Measurements from ENCODE around the gene ANXA8.
"Not testable (repeated sequence)": the region's sequence is repeated elsewhere in the genome, so short reads cannot be mapped to it uniquely, and the experiment has no call there.

Gene ANXA8, protein sequence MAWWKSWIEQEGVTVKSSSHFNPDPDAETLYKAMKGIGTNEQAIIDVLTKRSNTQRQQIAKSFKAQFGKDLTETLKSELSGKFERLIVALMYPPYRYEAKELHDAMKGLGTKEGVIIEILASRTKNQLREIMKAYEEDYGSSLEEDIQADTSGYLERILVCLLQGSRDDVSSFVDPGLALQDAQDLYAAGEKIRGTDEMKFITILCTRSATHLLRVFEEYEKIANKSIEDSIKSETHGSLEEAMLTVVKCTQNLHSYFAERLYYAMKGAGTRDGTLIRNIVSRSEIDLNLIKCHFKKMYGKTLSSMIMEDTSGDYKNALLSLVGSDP

DNA sequence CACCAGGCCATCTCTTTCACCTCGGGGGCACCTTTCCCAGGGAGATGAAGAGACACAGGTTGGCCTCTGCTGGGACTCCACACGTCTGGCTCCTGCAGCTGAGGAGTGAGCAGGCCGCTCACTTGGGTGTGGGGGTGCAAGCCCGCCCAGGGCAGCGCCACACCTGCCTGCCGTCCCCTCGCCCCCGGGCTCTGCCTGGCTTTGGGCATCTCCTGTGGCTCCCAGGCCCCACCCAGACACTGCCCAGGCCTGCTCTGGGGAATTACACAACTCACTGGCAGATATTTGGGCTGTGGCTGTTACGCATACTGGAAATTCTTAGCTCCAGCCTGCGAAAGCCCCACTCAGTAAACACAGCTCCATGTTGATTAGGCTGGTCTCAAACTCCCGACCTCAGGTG, at the start of gene ANXA8:
Gene ANXA8, minus strand, starts transcription at position 193 of the 400 bp plus-strand sequence. Its CDS starts 182 bp downstream, at position 11.
- not testable (repeated sequence) for DNase-seq

DNA sequence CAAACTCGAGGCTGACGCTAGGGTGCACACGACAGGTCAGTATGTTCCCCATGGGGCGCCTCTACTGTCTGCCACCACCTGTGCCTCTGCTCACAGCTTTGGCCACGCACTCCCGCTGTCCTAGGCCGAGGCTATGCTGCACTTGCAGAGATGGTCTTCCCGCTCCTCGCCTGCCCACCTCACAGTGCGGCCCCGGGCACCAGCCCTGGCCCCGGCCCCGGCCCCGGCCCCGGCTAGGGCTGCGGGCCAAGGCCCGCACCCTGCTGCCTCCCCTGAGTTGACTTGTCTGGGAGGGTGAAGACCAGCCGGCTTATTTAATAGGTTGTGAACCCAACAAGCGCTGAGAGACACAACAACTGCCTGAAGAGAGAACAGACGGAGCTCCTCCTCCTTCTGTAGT, 39.6 kb upstream of the ANXA8 start, which contains the start of gene AGAP9:
Gene AGAP9, minus strand, starts transcription at position 164 of the 400 bp plus-strand sequence. Its CDS starts 112 bp downstream, at position 52.
- not testable (repeated sequence) for DNase-seq

DNA sequence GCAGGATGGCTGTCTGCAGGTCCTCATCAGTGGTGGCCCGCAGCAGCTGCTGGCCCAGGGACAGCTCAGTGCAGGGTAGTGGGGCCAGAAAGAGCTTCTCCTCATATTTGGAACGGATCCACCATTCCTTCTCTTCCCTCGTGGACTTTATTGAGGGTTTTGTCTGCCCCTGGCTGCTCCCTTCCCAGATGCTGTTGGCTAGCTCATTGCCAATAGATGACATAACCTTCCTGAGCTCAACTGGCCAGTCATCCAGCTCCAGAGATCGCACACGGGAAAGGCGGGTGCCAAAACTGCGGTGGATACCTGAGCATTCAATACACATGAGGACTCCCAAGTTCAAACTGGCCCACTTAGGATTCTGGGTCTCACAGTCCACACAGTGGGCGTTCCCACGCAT, 18.4 kb upstream of the ANXA8 start:
- DNase-seq: not testable (repeated sequence)

DNA sequence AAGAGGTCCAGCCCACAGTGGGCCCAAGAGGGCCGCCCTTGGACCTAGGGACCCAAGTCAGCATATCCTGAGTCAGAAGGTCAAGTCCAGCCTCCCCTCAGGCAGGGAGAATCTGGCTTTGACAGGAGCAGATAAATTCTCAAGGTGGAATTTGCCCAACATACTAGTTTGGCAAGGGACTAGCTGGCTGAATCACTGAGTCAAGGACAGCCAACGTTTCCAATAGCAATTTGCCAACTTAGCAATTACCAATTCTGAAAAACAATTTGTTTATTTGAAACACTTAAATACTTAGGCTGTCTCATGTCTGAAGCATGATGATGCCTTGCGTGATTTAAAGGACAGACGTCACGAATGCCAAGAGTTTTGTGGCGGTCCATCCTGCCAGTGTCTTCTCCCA, 10.3 kb upstream of the ANXA8 start:
- DNase-seq: not testable (repeated sequence)

DNA sequence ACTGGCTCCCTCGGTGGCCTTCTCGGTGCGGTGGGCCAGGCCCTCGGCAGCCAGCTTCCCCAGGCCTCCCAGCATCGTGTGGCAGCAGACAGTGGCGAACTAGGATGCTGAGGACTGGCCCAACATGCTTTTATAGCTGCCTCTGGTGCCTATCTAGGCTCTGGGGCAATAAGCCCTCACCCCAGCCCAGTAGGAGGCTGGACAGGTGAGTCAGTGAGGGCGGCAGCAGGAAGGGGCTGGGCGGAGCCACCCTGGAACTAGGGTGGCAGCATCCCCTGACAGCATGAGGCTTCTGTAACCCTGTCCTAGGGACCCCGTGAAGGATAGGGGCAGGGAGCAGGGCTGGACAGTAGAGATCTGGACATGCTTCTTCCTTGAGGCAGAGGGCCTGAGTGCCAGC, 7.7 kb upstream of the ANXA8 start, which contains the start of gene FAM25G:
Gene FAM25G, minus strand, starts transcription at position 101 of the 400 bp plus-strand sequence. Its CDS starts 26 bp downstream, at position 75.
- not testable (repeated sequence) for DNase-seq

DNA sequence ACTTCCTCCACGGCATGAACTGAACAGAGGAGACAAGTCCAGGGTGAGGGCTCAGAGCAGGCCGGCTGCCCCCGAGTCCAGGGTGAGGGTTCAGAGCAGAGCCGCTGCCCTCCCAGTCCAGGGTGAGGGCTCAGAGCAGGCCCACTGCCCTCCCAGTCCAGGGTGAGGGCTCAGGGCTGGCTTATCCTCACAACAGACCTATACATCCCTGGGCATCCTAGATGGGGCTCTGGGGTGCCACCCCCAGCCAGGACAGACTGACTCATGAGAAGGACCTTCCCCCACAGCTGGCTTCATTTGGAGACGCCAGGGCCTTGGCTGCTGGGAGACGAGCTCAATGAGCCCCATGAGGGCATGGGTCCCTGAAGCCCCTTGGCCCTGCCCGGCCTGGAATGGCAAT, 5.7 kb upstream of the ANXA8 start:
- DNase-seq: not testable (repeated sequence)

DNA sequence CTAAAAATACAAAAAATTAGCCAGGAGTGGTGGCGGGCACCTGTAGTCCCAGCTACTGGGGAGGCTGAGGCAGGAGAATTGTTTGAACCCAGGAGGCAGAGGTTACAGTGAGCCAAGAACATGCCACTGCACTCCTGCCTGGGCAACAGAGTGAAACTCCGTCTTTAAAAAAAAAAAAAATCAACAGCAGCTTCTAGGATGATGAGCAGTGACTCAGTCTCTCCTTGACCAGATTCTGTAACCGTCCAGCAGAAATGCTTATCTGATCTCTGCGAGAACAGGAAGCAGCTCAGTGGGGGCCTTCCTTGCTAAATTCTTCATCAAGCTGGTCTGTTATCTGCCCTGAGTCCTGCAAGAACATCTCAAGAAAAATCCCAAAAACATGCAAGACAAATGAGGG, 2.0 kb upstream of the ANXA8 start:
- not testable (repeated sequence) for DNase-seq

DNA sequence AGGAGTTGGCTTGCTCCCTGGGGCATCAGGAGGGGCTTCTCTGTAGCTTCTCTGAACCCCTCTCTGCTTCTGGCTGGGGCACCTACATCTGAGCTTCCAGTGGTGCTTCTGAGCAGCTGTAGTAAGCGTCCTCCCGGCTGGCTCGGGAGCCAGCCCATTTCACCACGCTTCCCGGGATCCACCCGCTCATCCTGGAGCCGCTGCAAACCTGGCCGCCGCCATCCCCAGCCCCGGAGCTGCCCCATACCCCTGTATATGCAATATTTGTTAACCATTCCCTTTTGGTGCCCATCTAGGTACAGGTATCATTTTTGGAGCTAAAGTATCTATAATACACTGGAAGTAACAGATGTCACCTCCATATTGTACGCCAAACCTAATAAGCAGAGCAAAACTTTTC, 871 bp upstream of the ANXA8 start:
- DNase-seq: not testable (repeated sequence)

DNA sequence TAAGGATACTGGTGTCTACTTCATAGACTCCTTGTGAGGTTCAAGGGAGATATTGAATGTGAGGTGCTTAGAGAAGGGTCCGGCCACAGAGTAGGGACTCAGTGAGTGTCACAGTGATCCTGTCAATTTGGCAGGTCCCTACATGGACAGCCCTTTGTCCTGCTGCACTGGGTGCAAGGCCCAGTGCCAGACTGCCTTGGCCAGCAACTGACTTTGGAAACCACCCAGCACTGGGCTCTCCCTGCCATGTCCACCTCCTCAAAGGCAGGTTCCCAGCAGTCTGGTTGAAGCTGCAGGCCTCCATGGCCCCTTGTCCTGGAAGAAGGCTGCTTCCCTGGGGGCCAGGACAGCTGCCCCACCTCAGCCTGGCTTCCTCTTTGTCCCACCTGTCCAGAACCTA, 1.5 kb downstream of the ANXA8 start:
- DNase-seq: not testable (repeated sequence)

DNA sequence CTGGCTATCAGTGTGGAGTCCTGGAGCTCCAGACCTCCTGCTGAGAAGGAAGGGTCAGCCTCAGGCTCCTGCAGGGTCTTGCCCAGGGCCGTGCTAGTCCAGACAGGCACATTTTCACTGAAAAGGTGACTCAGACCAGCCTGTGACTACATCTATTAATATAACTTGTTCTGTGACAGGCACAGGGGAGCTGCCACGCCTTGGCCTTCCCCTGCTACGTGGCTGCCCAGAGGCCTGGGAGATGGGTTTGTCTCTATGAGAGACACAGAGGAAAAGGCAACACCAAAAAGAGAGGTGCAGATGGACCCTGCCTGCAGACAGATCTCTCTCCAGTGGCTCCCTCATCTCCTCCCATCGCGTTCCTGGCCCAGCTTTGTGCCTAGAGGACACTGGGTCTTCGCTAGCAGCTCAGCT, 2.1 kb downstream of the ANXA8 start:
- DNase-seq: not testable (repeated sequence)

DNA sequence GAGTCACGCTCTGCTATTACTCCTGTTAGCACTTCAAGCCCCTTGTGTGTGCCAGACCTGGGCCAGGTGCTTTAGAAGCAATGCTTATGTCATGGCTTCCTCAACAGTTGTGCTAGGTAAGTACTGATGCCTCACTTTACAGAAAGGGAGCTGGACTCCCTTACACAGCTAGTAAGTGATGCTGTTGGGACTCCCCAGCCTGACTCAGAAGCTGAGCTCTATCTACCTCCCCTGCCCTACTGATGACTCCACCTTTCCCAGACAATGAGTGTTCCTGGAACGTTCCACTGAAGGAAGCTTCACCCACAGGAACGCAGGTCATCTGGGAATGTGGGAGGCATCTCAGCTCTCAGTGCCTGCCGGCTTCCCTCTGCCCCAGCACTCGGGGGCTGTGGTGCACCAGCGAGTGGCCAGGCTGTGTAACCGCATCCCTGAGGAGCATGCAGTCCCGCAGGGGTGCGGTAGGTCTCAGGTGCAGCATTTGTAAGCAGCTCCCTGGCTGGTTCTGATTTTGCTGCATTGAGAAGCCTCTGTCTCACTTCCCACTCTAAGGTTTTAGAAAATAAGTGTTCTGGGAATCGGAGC, 2.6 kb downstream of the ANXA8 start:
- DNase-seq: not testable (repeated sequence)

DNA sequence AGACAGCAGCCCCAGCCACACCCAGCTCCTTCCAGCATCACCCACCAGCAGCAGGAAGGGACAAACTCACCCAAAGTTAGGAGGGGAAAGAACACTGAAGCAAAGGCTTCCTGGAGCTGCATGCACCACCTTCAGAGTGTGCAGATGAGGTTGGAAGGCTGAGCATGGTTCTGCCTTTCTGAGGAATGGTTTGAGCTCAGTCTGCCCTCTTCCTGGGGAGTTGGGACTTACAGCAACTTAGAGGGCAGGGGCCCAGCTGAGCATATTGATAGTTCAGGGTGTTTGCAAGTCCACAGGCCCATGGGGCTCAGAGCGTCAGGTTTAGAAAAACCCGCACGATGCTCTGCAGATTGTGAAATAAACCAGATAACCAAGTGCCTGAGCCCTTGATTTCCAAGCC, 3.8 kb downstream of the ANXA8 start:
- DNase-seq: not testable (repeated sequence)

DNA sequence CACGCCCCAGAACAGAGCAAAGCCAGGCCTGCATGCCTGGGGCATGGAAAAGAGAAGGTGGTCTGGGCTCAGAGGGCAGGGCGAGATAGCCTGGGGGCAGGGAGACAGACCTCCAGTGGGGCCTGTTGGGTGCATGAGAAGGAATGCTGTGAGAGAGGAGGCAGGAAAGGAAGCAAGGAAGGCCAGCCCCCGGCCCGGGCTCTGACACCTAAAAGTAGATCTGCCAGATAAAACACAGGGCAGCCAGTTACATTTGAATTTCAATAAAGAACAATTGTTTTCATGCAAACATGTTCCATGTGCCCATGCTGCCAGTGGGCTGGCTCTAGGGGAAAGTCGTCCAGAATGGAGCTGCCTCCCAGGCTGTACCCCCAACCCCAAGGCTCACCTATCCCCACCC, 5.8 kb downstream of the ANXA8 start:
- DNase-seq: not testable (repeated sequence)

DNA sequence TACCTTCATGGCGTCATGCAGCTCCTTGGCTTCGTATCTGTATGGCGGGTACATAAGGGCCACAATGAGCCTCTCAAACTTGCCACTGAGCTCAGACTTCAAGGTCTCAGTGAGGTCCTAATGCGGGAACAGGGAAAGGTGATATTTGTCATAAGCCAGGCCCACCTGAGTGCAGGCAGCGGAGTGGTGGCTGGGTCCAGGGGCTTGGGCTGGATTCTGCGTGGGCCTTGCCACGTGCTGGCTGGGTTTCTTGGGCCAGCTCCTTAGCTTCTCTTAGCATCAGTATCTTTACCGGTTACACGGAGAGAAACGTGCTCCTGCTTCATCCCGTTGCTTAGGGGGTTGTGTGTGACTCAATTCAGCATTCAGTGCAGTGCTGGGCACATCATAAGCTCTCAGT, 6.8 kb downstream of the ANXA8 start:
- not testable (repeated sequence) for DNase-seq

DNA sequence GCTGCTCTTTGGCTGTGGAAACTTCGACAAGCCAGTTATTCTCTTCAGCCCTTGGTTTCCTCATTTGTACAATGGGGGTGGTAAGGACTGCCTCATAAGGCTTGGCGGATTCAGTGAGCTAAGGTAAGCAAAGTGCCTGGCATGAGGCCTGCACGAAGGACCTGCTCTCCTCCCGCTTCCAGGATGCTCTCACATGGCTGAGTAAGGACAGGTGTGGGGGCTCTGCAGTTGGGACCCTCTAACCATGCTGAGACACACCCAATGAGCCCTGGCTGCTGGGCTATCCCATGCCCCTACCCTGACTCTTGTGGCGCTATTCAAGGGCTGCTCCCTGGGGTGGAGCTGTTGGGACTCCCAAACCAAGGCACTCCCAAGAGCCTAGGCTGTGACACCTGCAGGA, 8.8 kb downstream of the ANXA8 start:
- DNase-seq: not testable (repeated sequence)

DNA sequence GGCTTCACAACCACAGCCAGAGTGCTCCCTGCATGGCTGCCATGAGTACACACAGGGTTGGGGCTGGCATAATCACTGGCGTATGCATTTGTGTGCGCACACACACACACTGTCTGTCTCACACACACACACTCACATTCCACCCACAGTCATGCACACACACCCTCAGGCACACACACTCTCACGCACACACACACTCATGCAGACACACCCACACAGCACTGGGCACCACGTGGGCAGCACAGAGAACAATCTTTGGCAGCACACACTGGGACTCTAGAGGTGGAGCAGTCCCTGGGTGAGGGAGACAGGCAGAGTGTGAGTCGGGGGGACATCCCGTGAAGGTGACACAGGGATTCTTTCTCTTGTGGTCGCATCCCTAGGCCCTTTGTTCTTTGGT, 10.4 kb downstream of the ANXA8 start:
- not testable (repeated sequence) for DNase-seq

DNA sequence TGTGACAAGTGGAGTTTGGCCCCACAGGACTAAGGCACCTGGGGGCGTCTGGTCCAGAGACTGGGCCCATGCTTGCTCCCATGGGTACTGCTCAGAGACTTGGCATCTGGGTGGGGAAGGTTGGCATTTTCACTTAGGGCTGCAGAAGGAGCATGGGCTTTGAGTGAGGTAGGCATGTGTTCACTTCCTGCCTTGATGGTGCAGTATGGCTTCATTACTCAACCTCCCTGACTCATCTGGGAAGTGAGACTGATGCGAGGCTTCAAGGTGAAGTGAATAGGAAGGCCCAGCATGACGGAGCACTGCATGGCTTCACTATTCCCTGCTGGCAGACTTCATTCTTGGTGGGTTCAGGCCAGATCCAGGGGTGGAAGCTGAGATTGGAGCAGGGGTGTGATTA, 11.3 kb downstream of the ANXA8 start:
- not testable (repeated sequence) for DNase-seq

DNA sequence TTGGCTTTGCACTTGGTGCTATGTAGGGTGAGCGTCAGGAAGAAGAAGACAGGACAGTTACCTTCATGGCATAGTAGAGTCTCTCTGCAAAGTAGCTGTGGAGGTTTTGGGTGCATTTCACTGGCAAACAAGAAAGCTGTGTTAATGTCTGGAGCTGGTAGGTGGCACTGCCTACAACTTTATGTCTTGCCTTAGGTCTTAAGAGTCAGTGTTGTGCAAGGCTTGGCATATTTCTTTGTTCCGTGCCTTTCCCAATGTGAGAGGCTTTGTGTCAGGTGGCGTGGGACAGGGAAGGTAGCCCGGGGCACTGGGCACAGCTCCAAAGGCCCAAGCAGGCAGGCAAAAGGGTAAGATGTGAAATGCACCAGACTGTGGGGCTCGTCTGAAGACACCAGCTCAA, 11.8 kb downstream of the ANXA8 start:
- not testable (repeated sequence) for DNase-seq

DNA sequence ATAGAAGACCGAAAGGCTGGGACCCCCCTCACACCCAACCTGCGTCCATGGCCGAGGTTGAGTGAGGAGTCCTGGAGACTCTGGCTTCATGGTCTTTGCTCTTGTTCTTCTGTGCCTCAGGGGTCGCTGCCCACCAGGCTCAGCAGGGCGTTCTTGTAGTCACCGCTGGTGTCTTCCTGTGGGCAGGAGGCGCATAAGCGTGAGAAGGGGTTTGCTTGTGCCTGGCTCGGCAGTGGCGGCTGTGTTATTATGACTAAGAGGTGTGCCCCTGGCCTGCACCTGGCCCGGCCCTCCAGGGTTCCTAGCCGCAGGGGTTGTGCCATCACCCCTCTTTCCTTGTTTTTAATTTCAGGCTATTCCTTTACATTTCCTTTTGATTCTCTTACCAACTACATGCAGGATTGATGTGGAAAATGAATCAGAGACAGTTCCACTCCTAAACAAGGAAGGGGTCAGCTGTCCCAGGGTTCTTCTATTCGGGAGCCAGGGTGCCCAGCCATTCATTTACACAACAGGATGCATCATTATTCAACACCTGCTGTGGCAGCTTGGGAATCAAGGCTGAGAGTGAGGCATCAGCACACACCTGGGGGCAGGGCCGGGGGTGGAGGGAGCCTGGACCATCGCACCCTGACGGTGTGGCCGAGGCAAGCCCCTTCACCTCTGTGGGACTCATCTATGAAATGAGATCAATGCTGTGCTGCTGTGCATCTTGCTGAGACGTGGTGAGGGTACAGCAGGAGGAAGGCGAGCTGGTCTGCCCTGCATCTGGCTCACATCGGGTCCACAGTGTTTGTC, 15.0 kb downstream of the ANXA8 start:
- DNase-seq: not testable (repeated sequence)

DNA sequence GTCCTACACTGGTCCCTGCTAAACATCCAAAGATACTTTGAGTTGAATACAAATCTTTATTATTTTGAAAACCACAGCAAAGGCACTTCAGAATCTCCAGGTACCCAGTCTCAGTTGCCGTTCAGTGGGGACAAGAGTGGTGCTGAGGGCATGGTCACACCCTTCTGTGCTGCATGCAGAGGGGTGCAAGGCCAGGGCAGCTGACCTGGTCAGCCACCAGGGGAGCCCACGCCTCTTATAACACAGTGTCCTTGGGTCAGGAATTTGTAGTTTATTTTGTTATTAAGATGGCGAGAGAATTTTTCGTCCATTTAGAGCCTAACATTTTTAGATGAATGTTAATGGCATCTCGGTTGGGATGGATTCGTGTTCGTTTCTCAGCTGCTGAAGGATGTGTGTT, 16.0 kb downstream of the ANXA8 start:
- not testable (repeated sequence) for DNase-seq

DNA sequence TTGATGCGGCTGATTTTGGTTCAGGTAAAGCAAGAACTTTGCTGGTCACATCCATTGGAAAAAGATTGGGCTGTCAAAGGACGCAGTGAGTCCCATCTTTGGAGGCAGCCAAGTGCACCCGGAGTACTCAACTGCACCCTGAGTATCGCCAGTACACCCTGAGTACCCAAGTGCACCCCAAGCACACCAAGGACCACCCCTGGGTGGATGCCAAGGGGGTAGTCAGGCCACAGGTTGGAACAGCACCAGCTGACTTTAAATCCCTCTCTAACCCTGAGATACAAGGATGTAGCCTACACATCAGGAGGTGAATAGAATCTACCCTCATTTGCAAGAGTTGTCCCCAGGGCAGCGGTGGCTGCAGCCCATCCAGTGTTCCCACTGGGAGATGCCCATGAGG, 16.5 kb downstream of the ANXA8 start:
- DNase-seq: not testable (repeated sequence)

DNA sequence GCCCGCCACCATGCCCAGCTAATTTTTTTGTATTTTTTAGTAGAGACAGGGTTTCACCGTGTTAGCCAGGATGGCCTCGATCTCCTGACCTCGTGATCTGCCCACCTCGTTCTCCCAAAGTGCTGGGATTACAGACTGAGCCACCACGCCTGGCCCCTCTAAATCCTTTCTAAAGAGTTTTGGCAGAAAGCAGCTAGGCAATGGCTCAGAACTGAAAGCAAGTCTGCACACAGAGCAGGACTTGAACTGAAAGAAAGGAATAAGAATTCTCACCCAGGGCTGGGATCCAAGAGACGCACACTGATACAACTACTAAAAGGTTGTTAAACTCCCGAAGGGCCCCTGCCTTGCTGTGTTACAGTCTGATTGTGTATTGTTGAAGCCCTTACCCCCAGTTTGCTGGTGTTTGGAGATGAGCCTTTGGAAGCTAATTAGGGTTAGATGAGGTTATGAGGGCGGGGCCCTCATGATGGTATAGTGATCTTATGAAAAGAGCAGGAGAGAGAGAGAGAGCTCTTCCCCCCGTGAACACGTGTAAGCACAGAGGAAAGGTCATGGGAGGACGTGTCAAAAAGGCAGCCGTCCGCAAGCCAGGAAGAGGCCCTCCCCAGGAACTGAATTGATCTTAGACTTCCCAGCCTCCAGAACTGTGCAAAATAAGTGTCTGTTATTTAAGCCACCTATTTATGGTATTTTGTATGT, 18.5 kb downstream of the ANXA8 start:
- not testable (repeated sequence) for DNase-seq

Data from NCI-H1436 treated with DMSO at 0.1 percent for 48 hours (cell line).